ENCODE data around the gene OPRD1.

- TF ChIP-seq, protein P1, sequence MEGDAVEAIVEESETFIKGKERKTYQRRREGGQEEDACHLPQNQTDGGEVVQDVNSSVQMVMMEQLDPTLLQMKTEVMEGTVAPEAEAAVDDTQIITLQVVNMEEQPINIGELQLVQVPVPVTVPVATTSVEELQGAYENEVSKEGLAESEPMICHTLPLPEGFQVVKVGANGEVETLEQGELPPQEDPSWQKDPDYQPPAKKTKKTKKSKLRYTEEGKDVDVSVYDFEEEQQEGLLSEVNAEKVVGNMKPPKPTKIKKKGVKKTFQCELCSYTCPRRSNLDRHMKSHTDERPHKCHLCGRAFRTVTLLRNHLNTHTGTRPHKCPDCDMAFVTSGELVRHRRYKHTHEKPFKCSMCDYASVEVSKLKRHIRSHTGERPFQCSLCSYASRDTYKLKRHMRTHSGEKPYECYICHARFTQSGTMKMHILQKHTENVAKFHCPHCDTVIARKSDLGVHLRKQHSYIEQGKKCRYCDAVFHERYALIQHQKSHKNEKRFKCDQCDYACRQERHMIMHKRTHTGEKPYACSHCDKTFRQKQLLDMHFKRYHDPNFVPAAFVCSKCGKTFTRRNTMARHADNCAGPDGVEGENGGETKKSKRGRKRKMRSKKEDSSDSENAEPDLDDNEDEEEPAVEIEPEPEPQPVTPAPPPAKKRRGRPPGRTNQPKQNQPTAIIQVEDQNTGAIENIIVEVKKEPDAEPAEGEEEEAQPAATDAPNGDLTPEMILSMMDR (IDR thresholded peaks at IDR 0.05): no peak
- TF ChIP-seq EZH2 (IDR thresholded peaks at IDR 0.05; ENCODE audit: borderline replicate concordance, insufficient read depth, low read depth, low read length, poor library complexity, severe bottlenecking): no peak
These were observed 66.8 kb downstream of the OPRD1 start for GRCh38 chr1:28878796-28879195.

Data from B cell (primary cell).